H1 (cell line): ENCODE data around the gene PALD1. TPM values are rescaled to one million over a fixed set of nuclear protein-coding genes. Genes with fewer than 3 reads are reported as not detected.

ENCODE experiments used
- CTCF ChIA-PET: fragments of 300-600 bp; sonication (Branson Sonifier 250); formaldehyde crosslinking; loops from one replicate; lab custom pipeline; 2021; ENCODE audit not compliant: partially characterized antibody; lab: Charles Lee
- POLR2A ChIA-PET: fragments of 300-600 bp; sonication (Branson Sonifier 250); formaldehyde crosslinking; loops from one replicate; lab custom pipeline; 2021; ENCODE audit warnings: inconsistent platforms; ENCODE audit not compliant: partially characterized antibody; lab: Charles Lee
- DNase-seq, 2 experiments: peaks; one replicate each; pipeline versions ENCODE4 v3.0.0 to v3.0.0-alpha.2; 2010 to 2022; ENCODE audit warnings: low spot score in 2 of 2, low read depth in 1 of 2, mixed read lengths in 1 of 2
- FAIRE-seq: peaks from 2 replicates; lab custom pipeline; 2011; peaks lifted over from hg19 to GRCh38; lab: Jason Lieb, UNC
- H2AFZ ChIP-seq: 2 replicates; pipeline ENCODE4 v1.8.1; 2012; ENCODE audit warnings: low read length, inconsistent platforms
- H2AK5ac ChIP-seq: 2 replicates; pipeline ENCODE4 v1.6.1; 2013; ENCODE audit warnings: low read depth, low read length
- H2BK120ac ChIP-seq: replicated peaks from 2 replicates; pipeline ENCODE3; 2013; ENCODE audit warnings: low read depth, low read length, inconsistent platforms
- H2BK12ac ChIP-seq: 2 replicates; pipeline ENCODE4 v1.6.1; 2013; ENCODE audit warnings: low read depth, low read length
- H2BK15ac ChIP-seq: 2 replicates; pipeline ENCODE4 v1.6.1; 2013; ENCODE audit warnings: low read length
- H2BK20ac ChIP-seq: 2 replicates; pipeline ENCODE4 v1.6.1; 2013; ENCODE audit warnings: low read length
- H2BK5ac ChIP-seq: 2 replicates; pipeline ENCODE4 v1.6.1; 2013; ENCODE audit warnings: low read depth, low read length
- H3K14ac ChIP-seq: 2 replicates; pipeline ENCODE4 v1.6.1; 2013; ENCODE audit warnings: inconsistent platforms; ENCODE audit not compliant: insufficient read length
- H3K18ac ChIP-seq: 2 replicates; pipeline ENCODE4 v1.6.1; 2013; ENCODE audit warnings: low read length; ENCODE audit errors: extremely low read depth
- H3K23ac ChIP-seq: 2 replicates; pipeline ENCODE4 v1.6.1; 2013; ENCODE audit warnings: inconsistent platforms; ENCODE audit not compliant: insufficient read length
- H3K23me2 ChIP-seq: 2 replicates; pipeline ENCODE4 v1.6.1; 2013; ENCODE audit warnings: low read depth, low read length
- H3K27ac ChIP-seq: 2 replicates; pipeline ENCODE4 v1.6.1; 2011; ENCODE audit warnings: low read depth, low read length, inconsistent platforms
- H3K27me3 ChIP-seq, 4 experiments: replicated peaks in 1 of 4; 1 replicate in 1 of 4; 2 replicates in 3 of 4; pipeline versions ENCODE4 v1.6.1 to v1.8.1; 2011 to 2013; ENCODE audit warnings: low read length in 3 of 4, mild to moderate bottlenecking in 3 of 4, inconsistent platforms in 2 of 4, mixed read lengths in 2 of 4, moderate library complexity in 1 of 4; ENCODE audit not compliant: control insufficient read depth in 3 of 4, insufficient read depth in 3 of 4; ENCODE audit errors: extremely low read depth in 1 of 4
- H3K36me3 ChIP-seq, 4 experiments: 2 replicates each; pipeline versions ENCODE4 v1.6.1 to v1.8.1; 2011 to 2013; ENCODE audit warnings: mild to moderate bottlenecking in 4 of 4, low read length in 3 of 4, moderate library complexity in 2 of 4, control low read depth in 1 of 4, inconsistent platforms in 1 of 4; ENCODE audit not compliant: insufficient read depth in 4 of 4, control insufficient read depth in 2 of 4
- H3K4ac ChIP-seq: replicated peaks from 2 replicates; pipeline ENCODE3; 2013; ENCODE audit warnings: low read length, low read depth, mixed read lengths, inconsistent platforms; ENCODE audit not compliant: insufficient read length
- H3K4me1 ChIP-seq, 4 experiments: replicated peaks in 1 of 4; 1 replicate in 1 of 4; 2 replicates in 3 of 4; pipeline versions ENCODE4 v1.6.1 to v1.8.1; 2011 to 2013; ENCODE audit warnings: low read length in 3 of 4, inconsistent platforms in 2 of 4, mixed read lengths in 1 of 4; ENCODE audit not compliant: insufficient read depth in 4 of 4, control insufficient read depth in 3 of 4
- H3K4me2 ChIP-seq, 2 experiments: 2 replicates each; pipeline versions ENCODE4 v1.6.1 to v1.8.1; 2011 to 2013; ENCODE audit warnings: low read depth in 2 of 2, low read length in 2 of 2, control low read depth in 1 of 2, inconsistent platforms in 1 of 2, mild to moderate bottlenecking in 1 of 2; ENCODE audit not compliant: insufficient read depth in 1 of 2
- H3K4me3 ChIP-seq, 4 experiments: fragments of 200-600, 300-600 bp in 1 of 4; sonication (generic), shearing (Covaris generic), sonication (Bioruptor Twin) in 1 of 4; 2 replicates each; pipeline versions ENCODE4 v1.5.1 to v1.8.1; 2011 to 2016; ENCODE audit warnings: low read length in 4 of 4, low read depth in 3 of 4, control low read depth in 2 of 4, inconsistent platforms in 2 of 4, mild to moderate bottlenecking in 2 of 4, mixed read lengths in 1 of 4, moderate library complexity in 1 of 4; ENCODE audit not compliant: insufficient read depth in 2 of 4; ENCODE audit errors: extremely low read depth in 1 of 4
- H3K56ac ChIP-seq: replicated peaks from 2 replicates; pipeline ENCODE3; 2013; ENCODE audit warnings: low read depth, mild to moderate bottlenecking, mixed read lengths, low read length, inconsistent platforms; ENCODE audit not compliant: insufficient read length
- H3K79me1 ChIP-seq: 2 replicates; pipeline ENCODE4 v1.6.1; 2013; ENCODE audit warnings: low read depth, low read length, control low read depth
- H3K79me2 ChIP-seq, 2 experiments: 2 replicates each; pipeline versions ENCODE4 v1.6.1 to v1.8.1; 2012 to 2013; ENCODE audit warnings: low read length in 2 of 2, mild to moderate bottlenecking in 2 of 2, inconsistent platforms in 1 of 2; ENCODE audit not compliant: insufficient read depth in 2 of 2, control insufficient read depth in 1 of 2
- H3K9ac ChIP-seq, 4 experiments: replicated peaks in 1 of 4; 1 replicate in 1 of 4; 2 replicates in 3 of 4; pipeline versions ENCODE4 v1.6.1 to v1.8.1; 2011 to 2013; ENCODE audit warnings: low read depth in 3 of 4, low read length in 3 of 4, control low read depth in 2 of 4, mild to moderate bottlenecking in 2 of 4, moderate library complexity in 2 of 4, inconsistent platforms in 1 of 4; ENCODE audit errors: extremely low read depth in 1 of 4
- H3K9me3 ChIP-seq, 2 experiments: 2 replicates each; pipeline versions ENCODE4 v1.6.1 to v1.8.1; 2012 to 2013; ENCODE audit warnings: mild to moderate bottlenecking in 2 of 2, moderate library complexity in 2 of 2, control low read depth in 1 of 2, inconsistent platforms in 1 of 2, low read depth in 1 of 2, low read length in 1 of 2, mixed read lengths in 1 of 2; ENCODE audit not compliant: insufficient read depth in 2 of 2
- H4K20me1 ChIP-seq, 2 experiments: replicated peaks in 1 of 2; 2 replicates each; pipeline versions ENCODE3 to v1.8.1; 2011 to 2013; ENCODE audit warnings: inconsistent platforms in 2 of 2, low read length in 2 of 2, mild to moderate bottlenecking in 1 of 2; ENCODE audit not compliant: insufficient read depth in 2 of 2, control insufficient read depth in 1 of 2
- H4K5ac ChIP-seq: 2 replicates; pipeline ENCODE4 v1.6.1; 2013; ENCODE audit warnings: low read length, low read depth, mixed read lengths, inconsistent platforms; ENCODE audit not compliant: insufficient read length
- H4K8ac ChIP-seq: 2 replicates; pipeline ENCODE4 v1.8.0; 2013; ENCODE audit warnings: mild to moderate bottlenecking, moderate library complexity, low read length, inconsistent platforms; ENCODE audit not compliant: insufficient read depth; ENCODE audit errors: extremely low read depth
- H4K91ac ChIP-seq: replicated peaks from 2 replicates; pipeline ENCODE3; 2013; ENCODE audit warnings: low read length, mixed read lengths, inconsistent platforms; ENCODE audit not compliant: insufficient read length
- BRCA1 ChIP-seq: IDR thresholded peaks from 2 replicates; pipeline ENCODE4 v1.6.1; 2012; ENCODE audit warnings: low read depth, low read length, improper control_type of control experiment
- CBX5 ChIP-seq: fragments of 300-800, 300-1000 bp; sonication (generic); IDR thresholded peaks from 2 replicates; pipeline ENCODE4 v1.7.1; 2016; ENCODE audit warnings: antibody characterized with exemption, low read length, low read depth
- CTCF ChIP-seq, 3 experiments: IDR thresholded peaks; 1 replicate in 2 of 3; 2 replicates in 1 of 3; pipeline versions ENCODE4 v1.5.1 to v1.6.1; 2011; ENCODE audit warnings: low read length in 3 of 3, mild to moderate bottlenecking in 3 of 3, inconsistent platforms in 2 of 3, low read depth in 1 of 3, moderate library complexity in 1 of 3; ENCODE audit not compliant: insufficient read depth in 1 of 3; ENCODE audit errors: control extremely low read depth in 1 of 3
- EZH2 ChIP-seq: fragments of 200-600 bp; sonication (generic); IDR thresholded peaks from 2 replicates; pipeline ENCODE4 v1.7.1; 2012; ENCODE audit warnings: low read depth, mild to moderate bottlenecking, moderate library complexity, low read length, inconsistent platforms; ENCODE audit not compliant: severe bottlenecking
- GTF2F1 ChIP-seq: IDR thresholded peaks from 2 replicates; pipeline ENCODE4 v1.6.1; 2012; ENCODE audit warnings: low read depth, low read length, improper control_type of control experiment, borderline replicate concordance
- NANOG ChIP-seq: IDR thresholded peaks from 2 replicates; pipeline ENCODE4 v1.6.1; 2011; ENCODE audit warnings: low read length, low read depth, mild to moderate bottlenecking, inconsistent platforms; ENCODE audit not compliant: insufficient read depth, poor library complexity, severe bottlenecking
- NRF1 ChIP-seq: IDR thresholded peaks from 2 replicates; pipeline ENCODE4 v1.6.1; 2011; ENCODE audit warnings: mild to moderate bottlenecking, low read depth, low read length, improper control_type of control experiment
- POLR2A ChIP-seq, 2 experiments: IDR thresholded peaks; 1 replicate in 1 of 2; 2 replicates in 1 of 2; pipeline ENCODE4 v1.6.1; 2011; ENCODE audit warnings: low read depth in 2 of 2, low read length in 2 of 2, mild to moderate bottlenecking in 2 of 2; ENCODE audit errors: control extremely low read depth in 1 of 2
- RNF2 ChIP-seq: fragments of 200-900, 300-1000 bp; sonication (generic); IDR thresholded peaks from 2 replicates; pipeline ENCODE4 v1.7.1; 2016; ENCODE audit warnings: borderline replicate concordance, low read depth, mild to moderate bottlenecking, antibody characterized with exemption, low read length; ENCODE audit not compliant: poor library complexity, severe bottlenecking; ENCODE audit errors: missing control alignments
- SIX5 ChIP-seq: IDR thresholded peaks from 2 replicates; pipeline ENCODE4 v1.6.1; 2011; ENCODE audit warnings: mild to moderate bottlenecking, low read depth, low read length
- SP4 ChIP-seq: IDR thresholded peaks from 2 replicates; pipeline ENCODE4 v1.6.1; 2012; ENCODE audit warnings: low read length, inconsistent platforms
- TAF1 ChIP-seq: IDR thresholded peaks from 2 replicates; pipeline ENCODE4 v1.6.1; 2011; ENCODE audit warnings: mild to moderate bottlenecking, low read depth, low read length
- WGBS, 2 experiments: shearing (Covaris generic) in 1 of 2; methylation state at CpG; one replicate each; pipeline versions ENCODE4 v1.1.6 to v1.1.7; 2013 to 2015; ENCODE audit warnings: low lambda C conversion rate in 2 of 2, mixed read lengths in 2 of 2, inconsistent platforms in 1 of 2, low coverage in 1 of 2, missing lambda C conversion rate in 1 of 2; ENCODE audit not compliant: insufficient replicate concordance in 2 of 2, insufficient coverage in 1 of 2, insufficient read length in 1 of 2; ENCODE audit errors: extremely low coverage in 1 of 2, missing lambda C conversion rate in 1 of 2; 5-methylcytosine and 5-hydroxymethylcytosine counted together
- polyA plus RNA-seq, 7 experiments: library from polyadenylated mRNA; depleted of rRNA in 3 of 7; stranded (reverse) in 5 of 7; unstranded in 2 of 7; fragments of >200 nt in 5 of 7; fragments of 200-250 nt in 2 of 7; gene quantifications; 1 replicate in 5 of 7; 2 replicates in 1 of 7; 4 replicates in 1 of 7; pipeline versions ENCODE4 v1.2.1 to v1.2.3, GENCODE V29; 2011 to 2013; ENCODE audit warnings: missing spikeins in 2 of 7, mixed read lengths in 2 of 7
- total RNA-seq: library from RNA; stranded (reverse); fragmentation: NEBNext Ultra II Directional; extraction: Animal tissue kit (Norgen Biotek cat#: 25700); gene quantifications from 2 replicates; pipeline ENCODE4 v1.2.1, GENCODE V29; 2021

Gene PALD1
- total and polyA plus RNA-seq, 2 of the 8 experiments (the other 6 are each of a cell fraction or from before 2014, with no cell fraction given), result 13.3 to 32.8 TPM

DNA sequence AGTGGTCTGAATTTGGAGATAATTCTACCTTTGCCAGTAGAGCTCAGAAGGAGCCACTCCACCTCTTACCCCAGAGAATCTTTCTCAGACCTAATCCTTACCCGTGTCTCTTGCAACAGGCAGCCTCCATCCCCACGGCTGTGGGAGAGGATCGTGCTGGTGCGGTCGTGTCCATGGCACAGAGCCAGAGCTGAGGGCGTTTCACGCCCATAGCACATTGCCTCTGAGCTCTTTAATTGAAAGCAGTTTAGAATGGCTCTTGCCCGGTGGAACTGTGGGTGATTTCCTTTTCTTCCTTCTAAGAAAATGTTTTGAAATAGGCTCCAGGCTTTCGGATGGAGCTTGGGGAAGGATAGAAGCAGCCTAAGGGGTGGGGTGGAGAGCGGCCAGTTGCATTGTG, 82.5 kb downstream of the PALD1 start:
- no peak overlapping the region for H3K14ac ChIP-seq
- no peak overlapping the region for H2AFZ ChIP-seq
- H4K91ac ChIP-seq, result no peak overlapping the region
- ChIA-PET CTCF (interaction anchor here (0.5 to 5.7 kb wide), 20 partner anchors 7 to 359 kb away, joined by 3 to 58 read pairs (median 5); no protein-coding TSS in a partner anchor), POLR2A (interaction anchor here (1.6 kb wide), 1 partner anchor 11 kb away, joined by 3 read pairs; no protein-coding TSS in a partner anchor)
- no peak overlapping the region for H3K9ac ChIP-seq
- no peak overlapping the region for H2BK5ac ChIP-seq
- peaks cover 0 to 6% (median 3%) of the 10 kb centered on the region in 4 experiments; a peak in 4 of 7 replicates for H3K4me1 ChIP-seq
- 90% methylated on average over 9 of the region's 10 CpGs; no CpG with 5 or more reads in 1 of the 2 experiments for WGBS, 2 experiments
- peaks cover 2 to 8% of the 10 kb centered on the region in 2 experiments for H4K20me1 ChIP-seq
- no peaks in the 10 kb centered on the region; a peak in 1 of 8 replicates for H3K36me3 ChIP-seq
- no peak for FAIRE-seq
- no peaks in the 10 kb centered on the region for H3K27me3 ChIP-seq
- H3K23ac ChIP-seq, result no peak overlapping the region
- no peak overlapping the region for H3K4me2 ChIP-seq
- H3K18ac ChIP-seq, result no peak overlapping the region
- no peak overlapping the region for H3K4me3 ChIP-seq
- no peak overlapping the region for H3K4ac ChIP-seq
- H3K79me1 ChIP-seq, result no peaks in the 10 kb centered on the region
- no peak overlapping the region for H2BK20ac ChIP-seq
- no peak overlapping the region for H2BK15ac ChIP-seq
- no peaks in the 10 kb centered on the region for H3K79me2 ChIP-seq
- H4K5ac ChIP-seq, result no peak overlapping the region
- H2AK5ac ChIP-seq, result no peak overlapping the region
- no peak overlapping the region for H3K27ac ChIP-seq
- H4K8ac ChIP-seq, result no peak overlapping the region
- H2BK120ac ChIP-seq, result no peak overlapping the region
- no peaks in the 10 kb centered on the region for H3K23me2 ChIP-seq
- no peaks in the 10 kb centered on the region for H3K9me3 ChIP-seq
- H3K56ac ChIP-seq, result no peak overlapping the region
- DNase-seq, result no peak
- no peak overlapping the region for H2BK12ac ChIP-seq
- TF ChIP-seq SIX5 (no peak), BRCA1 (no peak), GTF2F1 (no peak), CBX5 (no peak), TAF1 (no peak), NRF1 (no peak), POLR2A (IDR thresholded peaks at IDR 0.05; ENCODE audit: control extremely low read depth in 1 of 2, low read depth in 2 of 2, low read length in 2 of 2) (no peak), NANOG (no peak), RNF2 (no peak), CTCF (IDR thresholded peaks at IDR 0.05; ENCODE audit: control extremely low read depth in 1 of 3, insufficient read depth in 1 of 3, low read depth in 1 of 3, low read length in 3 of 3) (no peak), SP4 (no peak), EZH2 (no peak)
